ENCODE data around the gene MYORG.

Gene MYORG

DNA sequence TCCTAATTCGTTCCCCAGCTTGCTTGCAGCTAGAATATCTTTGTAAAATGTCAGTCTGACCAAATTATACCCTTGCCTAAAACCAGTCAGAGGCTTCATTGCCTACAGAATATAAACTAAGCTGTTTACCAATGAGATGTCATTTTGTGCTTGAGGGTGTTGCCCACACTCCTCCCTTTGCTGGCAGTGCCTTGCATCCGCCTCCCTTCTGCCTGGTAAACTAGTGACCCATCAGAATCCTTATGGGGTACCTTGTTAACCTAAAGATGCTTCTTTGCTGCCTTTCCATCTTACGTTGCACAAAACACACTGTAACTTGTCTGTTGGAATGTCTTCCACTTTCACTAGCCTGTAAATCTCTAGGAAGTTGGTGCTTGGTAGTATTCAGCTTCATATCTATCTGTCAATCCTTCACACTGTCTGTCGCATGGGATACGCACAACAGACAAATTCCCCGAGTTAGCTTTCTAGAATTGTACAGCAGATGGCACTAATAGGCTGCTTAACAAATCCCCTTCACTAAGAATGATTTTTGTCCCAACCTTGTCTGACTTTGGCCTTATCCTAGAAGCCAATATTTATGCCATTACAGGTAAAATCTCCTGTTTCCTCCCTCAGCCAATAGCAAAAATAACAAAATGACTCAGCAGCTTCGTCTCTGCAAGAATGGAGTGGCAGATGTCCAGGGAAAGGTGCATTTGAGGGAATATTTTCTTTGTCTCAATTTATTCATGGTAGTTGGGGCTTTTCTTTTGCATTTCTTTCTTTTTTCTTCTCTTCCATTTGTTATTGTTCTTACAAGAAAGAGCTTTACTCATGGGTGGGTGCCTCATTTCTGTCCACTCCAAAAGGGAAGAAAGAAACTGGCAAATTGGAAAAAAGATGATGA, 44.4 kb downstream of the MYORG start:
- DNase-seq (ENCODE audit: low read depth in 3 of 3), result no peak

DNA sequence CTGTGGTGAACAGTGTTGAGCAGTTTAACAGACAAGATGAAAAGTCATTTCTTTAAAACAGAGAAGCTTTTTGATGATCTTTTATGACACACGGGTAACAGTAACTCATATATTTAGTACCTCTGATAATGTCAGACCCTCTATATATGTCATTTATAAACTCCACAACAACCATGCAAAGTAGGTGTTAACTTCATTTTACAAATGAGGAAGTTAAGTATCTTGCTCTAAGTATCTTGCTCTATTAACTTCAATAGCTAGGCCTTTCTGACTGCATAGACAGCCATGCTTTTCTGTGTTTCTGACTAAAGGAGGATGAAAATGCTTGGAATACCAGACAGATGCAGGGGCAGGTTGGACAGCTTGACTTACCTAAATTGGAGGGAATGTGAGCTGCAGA, 45.5 kb downstream of the MYORG start:
- no peak for DNase-seq (ENCODE audit: low read depth in 3 of 3)

DNA sequence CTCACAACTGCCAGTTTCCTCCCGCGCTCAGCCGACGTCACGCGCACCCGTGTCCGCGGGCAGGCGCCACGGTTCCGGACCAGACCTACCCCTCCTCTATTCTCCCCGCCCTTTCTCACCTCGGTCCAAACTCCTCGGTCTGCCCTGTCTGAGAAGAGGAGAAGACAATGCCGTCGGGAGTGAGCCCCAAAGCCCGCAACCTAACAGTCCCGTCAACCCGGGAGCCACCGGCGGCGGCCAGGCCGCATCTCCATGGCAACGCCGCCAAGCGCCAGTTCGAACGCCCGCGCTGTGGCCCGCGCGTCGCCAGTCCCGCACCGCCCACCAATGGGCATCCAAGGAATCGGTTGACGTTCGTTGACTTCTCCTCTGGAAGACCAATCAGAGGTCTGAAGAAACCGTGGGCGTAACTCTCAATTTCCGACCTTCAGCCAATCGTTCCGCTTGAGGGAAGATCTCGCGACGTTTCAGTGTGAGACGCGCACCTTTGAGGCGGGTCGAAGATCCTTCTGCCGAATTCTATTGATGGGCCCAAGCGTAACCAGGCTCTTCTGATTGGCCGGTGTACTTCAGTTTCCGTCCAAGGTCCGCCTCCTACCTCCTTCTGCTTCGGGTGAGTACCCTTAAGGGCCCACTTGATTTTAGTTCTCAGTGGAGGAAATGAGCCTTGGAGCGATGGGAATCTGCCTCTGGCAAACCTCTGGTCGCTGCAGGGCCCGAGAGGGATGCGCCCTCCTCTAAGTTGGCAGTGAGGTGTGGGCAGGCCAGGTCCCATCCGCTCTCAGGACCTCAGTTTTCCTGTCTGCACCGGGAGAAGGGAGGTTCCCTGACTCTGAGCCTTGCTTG, 47.5 kb downstream of the MYORG start, which contains the start of the genes KIF24 and NUDT2:
Gene KIF24, minus strand, starts transcription at position 282 of the 846 bp plus-strand sequence. CDS start 17,922 bp downstream, outside the sequence.
Gene NUDT2, plus strand, starts transcription at position 583 of the 846 bp plus-strand sequence. CDS start 9,471 bp downstream, outside the sequence.
- peak; percentile 90 to 94 (median 94) for DNase-seq (ENCODE audit: low read depth in 3 of 3)

DNA sequence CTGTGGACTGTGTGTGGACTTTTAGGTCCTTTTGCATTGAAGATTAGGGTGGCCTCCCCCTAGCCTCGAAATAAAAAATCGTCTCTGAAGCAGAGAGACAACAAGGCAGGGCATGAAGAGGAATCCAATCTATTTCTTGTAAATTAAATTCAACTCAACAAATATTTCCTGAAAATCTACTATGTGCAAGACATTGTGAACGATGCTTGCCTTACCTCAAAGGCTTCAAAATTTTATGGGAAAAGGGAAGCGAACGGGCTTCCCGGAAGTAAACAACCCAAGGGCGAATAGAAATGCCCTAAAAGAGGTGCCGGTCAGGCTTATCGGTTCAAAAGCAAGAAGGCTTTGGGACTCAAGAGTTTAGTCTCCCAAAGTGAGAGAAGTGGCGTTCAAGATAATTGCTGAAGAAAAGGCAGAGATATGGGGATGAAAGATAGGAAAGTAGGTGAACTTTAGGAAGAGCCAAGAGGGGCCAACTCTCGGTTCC, 48.2 kb downstream of the MYORG start:
- no peak for DNase-seq (ENCODE audit: low read depth in 3 of 3)

DNA sequence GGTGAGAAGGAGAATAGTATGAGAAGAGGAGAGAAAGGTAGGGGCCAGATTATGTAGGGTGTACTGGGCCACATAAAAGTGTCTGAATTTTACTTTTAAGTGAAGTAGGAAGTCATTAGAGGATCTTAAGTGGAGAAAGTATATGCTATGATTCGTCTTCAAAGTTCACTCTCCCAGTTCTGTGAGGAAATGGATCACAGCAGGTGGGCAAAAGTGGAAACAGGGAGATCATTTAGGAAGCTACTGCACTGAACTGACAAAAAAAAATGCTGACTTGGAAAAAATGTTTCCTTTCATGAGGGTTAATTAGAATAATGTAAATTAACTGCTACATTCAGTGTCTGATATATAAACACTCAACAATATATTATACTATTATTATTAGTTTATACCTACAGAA, 50.0 kb downstream of the MYORG start:
- no peak for DNase-seq (ENCODE audit: low read depth in 3 of 3)

DNA sequence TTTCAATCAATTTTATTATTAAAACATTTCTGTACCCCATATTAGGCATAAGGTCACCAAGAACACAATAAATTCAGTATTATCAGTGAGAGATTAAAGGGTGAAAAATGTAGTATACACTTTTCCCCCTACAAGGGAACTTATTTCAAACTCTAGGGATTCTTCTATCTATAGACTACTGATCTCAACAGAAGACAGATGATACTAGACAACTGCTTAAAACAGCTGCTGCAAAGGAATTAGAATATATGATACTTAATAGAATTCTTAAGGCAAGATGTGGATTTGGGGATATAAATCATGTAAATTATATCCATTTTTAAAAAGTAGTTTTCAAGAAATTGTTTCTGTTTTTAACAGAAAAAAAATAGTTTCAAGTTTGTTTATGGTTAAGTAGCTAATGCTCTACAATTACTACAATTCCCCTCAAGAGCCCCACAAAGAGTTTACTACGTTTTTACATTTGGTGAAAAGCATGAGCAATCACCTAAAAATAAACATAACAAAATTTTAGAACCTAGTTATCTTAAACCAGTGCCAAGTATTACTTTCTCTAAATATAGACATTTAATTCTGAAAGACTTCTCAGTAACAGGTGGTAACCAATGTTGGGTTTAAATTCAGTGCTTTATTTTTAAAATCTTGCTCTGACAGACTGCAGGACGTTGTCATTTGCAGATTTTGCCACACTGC, 53.7 kb downstream of the MYORG start:
- DNase-seq (ENCODE audit: low read depth in 3 of 3), result no peak

DNA sequence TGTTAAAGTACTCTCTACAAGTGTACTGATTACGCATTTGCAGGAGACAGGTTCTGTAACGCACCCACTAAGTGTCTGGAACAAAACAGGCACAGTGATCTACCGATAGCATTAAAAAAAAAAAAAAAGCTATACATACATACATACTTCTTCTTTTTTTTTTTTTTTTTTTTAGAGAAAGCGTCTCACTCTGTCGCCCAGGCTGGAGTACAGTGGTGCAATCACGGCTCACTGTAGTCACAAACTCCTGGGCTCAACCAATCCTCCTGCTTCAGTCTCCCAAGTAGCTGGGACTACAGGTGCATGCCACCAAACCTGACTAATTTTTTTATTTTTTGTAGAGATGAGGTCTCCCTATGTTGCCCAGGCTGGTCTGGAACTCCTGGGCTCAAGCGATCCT, 55.2 kb downstream of the MYORG start:
- no peak for DNase-seq (ENCODE audit: low read depth in 3 of 3)

DNA sequence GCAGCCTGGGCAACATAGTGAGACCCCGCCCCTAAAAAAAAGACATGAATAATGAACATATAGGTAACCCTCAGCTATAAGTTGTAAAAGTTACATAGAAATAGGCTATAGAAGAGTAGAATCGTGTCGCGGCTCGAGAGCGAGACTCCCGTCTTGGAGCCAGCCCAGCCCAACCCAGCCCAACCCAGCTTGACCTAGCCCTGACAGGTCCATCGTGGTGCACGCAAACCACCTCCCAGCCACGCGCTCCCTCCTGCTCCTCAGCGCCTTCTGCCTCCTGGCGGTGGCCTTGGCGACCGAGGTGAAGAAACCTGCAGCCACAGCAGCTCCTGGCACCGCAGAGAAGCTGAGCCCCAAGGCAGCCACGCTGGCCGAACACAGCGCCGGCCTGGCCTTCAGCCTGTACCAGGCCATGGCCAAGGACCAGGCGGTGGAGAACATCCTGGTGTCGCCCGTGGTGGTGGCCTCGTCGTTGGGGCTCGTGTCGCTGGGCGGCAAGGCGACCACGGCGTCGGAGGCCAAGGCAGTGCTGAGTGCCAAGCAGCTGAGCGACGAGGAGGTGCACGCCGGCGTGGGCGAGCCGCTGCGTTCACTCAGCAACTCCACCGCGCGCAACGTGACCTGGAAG, 58.4 kb downstream of the MYORG start:
- DNase-seq (ENCODE audit: low read depth in 3 of 3), result no peak

DNA sequence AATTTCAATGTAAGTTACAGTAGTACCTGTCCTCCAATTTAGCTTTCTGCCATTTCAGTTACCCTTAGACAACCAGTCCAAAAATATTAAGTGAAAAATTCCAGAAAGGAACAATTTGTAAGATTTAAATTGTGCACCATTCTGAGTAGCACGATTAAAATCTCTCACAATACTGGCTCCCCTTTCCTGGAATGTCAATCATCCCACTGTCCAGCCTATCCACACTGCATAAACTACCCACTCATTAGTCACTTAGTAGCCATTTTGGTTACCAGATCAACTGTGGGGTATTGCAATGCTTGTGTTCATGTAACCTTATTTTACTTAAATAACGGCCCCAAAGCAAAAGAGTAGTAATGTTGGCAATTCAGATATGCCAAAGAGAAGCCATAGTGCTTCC, 59.3 kb downstream of the MYORG start:
- DNase-seq (ENCODE audit: low read depth in 3 of 3), result no peak

Measured in stimulated activated CD4-positive, alpha-beta T cell treated with anti-CD3 and anti-CD28 coated beads, TNF-alpha, amount 100 ng/mL, for 24 hours (primary cell).